Astrocyte of the hippocampus (primary cell): ENCODE measurements around the gene GALR3.
A peak's percentile ranks its signal among the peaks of the same experiment; 100 is the strongest.

Experiments
- DNase-seq: peaks from one replicate; pipeline ENCODE4 v3.0.0; 2011; ENCODE audit warnings: low read depth, low spot score

Gene GALR3

GRCh38 chr22:37822079-37822833 is 926 bp upstream of the GALR3 start:
- no peak for DNase-seq

DNA sequence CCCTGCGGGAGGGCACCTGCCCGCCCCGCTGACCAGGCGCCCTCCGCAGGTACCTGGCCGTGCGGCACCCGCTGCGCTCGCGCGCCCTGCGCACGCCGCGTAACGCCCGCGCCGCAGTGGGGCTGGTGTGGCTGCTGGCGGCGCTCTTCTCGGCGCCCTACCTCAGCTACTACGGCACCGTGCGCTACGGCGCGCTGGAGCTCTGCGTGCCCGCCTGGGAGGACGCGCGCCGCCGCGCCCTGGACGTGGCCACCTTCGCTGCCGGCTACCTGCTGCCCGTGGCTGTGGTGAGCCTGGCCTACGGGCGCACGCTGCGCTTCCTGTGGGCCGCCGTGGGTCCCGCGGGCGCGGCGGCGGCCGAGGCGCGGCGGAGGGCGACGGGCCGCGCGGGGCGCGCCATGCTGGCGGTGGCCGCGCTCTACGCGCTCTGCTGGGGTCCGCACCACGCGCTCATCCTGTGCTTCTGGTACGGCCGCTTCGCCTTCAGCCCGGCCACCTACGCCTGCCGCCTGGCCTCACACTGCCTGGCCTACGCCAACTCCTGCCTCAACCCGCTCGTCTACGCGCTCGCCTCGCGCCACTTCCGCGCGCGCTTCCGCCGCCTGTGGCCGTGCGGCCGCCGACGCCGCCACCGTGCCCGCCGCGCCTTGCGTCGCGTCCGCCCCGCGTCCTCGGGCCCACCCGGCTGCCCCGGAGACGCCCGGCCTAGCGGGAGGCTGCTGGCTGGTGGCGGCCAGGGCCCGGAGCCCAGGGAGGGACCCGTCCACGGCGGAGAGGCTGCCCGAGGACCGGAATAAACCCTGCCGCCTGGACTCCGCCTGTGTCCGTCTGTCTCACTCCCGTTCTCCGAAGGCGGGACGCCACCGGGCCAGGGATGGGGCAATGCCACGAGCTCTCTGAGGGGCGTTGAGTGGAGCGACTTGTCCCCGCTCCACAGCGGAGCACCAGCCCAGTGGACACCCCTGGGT is 1.8 kb downstream of the GALR3 start:
- peak; percentile 61 for DNase-seq

DNA sequence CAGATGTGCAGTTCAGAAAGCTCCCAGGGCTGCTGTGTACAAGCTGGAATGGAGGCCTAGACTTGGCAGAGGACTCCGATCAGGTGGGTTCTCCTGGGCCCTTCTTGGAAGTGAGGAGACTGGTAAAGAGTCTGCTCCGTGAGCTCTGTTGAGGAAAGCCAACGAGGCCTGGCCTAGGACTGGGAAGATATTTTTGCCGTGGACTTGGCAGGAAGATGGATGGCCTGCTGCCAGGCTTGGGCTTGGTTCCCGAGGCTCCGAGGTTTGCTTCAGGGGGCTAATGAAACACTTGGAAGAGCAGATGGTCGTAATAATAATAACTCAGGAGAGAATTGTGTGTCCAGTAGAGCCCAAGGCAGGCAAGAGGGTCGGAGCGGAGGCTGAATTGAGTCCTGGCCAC is 3.9 kb downstream of the GALR3 start:
- peak; percentile 63 for DNase-seq

DNA sequence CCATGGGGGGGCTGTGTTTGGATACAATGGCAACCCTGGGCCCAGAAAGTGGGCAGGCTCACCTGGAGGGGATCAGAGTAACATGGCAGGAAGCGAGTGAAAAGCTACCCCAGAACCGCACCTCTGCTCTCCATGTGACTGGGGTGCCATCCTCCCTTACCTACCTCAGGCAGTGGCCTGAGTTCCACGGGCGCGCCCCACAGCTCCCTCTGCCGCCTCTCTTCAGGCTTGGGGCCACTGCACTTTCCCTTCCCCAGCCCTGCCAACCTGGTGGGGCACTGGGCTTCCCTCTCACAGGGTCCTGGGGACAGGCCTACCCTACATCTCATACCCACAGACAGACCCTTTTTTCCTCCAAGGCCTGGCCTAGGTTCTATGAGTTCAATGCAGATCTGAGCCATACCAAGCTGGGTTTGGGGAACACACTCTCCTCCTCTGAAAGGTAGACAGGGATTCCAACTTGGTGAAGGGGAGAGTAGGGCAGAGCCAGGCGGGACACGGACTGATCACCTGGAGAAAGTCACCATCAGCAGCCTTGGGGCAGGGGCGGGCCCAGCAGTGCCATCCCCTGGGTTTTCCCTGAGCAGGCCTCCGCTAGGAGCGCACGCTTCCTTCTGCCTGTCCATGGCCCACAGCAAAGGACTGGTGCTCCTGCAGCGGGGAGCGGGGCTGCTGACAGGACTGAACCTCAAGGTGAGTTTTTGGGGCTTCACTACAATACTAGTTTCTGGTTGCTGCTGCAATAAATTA is 7.1 kb downstream of the GALR3 start:
- DNase-seq, result no peak

GRCh38 chr22:37831472-37831871 is 8.3 kb downstream of the GALR3 start:
- DNase-seq, result no peak

- no peak for DNase-seq
These were observed 9.1 kb downstream of the GALR3 start for GRCh38 chr22:37832022-37832857.

GRCh38 chr22:37842015-37842793 is 19.0 kb downstream of the GALR3 start:
- no peak for DNase-seq

DNA sequence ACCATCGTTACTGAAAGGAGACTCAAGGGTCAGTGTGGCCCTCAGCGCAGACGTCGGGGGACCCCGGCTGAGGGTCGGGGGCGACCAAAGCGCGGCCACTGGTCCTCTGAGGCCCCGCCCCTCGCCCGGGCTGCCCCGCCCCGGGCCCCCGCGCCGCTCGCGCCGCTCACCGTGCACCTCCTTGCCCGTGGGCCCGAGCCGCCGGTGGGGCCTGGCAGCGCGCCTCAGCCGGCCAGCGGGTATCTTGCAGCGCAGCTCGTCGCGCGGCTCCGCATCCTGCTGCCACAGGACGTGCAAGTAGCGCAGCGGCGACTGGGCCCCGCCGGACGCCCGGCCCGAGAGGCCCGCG is 20.5 kb downstream of the GALR3 start:
- no peak for DNase-seq

- no peak for DNase-seq
These were observed 21.7 kb downstream of the GALR3 start for GRCh38 chr22:37844904-37845329.

DNA sequence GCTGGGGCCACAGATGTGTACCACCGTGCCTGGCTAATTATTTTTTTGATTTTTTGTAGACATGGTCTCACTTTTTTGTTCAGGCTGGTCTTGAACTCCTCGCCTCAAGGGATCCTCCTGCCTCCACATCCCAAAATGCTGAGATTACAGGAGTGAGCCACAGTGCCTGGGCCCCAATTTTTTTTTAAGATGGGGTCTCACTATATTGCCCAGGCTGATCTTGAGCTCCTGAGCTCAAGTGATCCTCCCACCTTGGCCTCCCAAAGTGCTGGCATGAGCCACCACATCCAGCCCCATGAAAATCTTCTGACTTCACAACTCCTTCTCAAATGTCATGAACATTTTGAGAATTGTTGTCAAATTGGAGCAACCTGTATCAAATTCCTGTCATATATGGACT is 23.3 kb downstream of the GALR3 start:
- DNase-seq, result no peak

- peak; percentile 37 for DNase-seq
These were observed 25.5 kb downstream of the GALR3 start for GRCh38 chr22:37848587-37849088.

GRCh38 chr22:37849089-37849751 is 26.0 kb downstream of the GALR3 start, which contains the start of gene EIF3L:
EIF3L (plus strand) TSS chr22:37849419; CDS start chr22:37849450, 31 bp downstream.
- peak; percentile 95 for DNase-seq

GRCh38 chr22:37850801-37851200 is 27.6 kb downstream of the GALR3 start:
- no peak for DNase-seq

DNA sequence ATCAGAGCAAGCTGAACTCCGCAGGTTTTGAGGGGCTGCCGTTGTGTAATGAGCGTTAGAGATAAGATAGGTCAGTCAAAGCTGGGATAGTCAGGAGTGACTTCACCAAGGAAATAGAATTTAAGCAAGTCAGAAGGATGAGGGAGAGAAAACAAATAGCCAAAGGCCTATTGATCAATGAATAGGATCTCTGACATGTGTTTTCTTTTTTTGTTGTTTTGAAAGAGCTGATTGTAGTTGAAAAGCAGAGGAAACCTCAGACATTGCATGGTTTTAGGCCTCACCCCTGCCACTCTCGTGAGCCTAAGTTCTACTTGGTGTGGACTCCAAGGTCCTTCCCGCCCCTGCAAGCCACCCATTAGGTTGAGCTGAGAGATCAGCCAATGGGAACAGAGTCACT is 29.2 kb downstream of the GALR3 start:
- DNase-seq, result no peak

DNA sequence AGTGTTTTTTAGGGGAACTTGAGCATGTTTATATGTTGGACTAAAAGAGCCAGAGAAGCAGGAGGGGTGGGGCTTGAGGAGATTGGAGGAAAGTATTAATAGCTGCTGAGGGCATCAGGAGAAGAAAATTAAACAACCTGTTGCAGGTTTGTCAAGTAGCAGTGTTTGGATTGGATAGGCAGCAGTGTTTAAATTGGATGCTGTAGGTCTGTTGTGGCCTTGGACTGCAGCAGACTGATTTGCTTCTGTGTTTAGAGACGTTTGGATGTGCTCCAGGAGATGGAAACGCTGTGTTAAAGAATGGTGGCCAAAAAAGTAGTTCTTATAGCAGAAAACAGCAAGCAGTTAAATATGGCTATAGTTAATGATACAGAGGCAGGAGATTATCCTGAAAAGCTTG is 31.8 kb downstream of the GALR3 start:
- no peak for DNase-seq

DNA sequence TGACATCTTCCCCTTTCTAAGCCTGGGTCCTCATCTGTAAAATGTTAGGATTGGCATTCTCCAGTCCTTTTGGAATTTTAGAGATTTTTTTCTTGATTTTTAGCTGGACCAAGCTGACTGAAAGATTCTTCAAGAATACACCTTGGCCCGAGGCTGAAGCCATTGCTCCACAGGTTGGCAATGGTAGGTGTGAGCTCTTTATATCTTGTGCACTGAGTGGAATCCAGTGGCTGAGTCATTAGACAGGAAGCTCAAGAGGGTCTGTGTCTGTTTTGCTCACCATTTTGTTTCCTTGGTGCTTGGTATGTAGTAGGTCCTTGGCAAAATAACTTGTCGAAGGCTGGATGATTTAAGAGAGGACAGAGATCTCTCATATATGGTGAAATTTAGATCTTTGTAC is 32.3 kb downstream of the GALR3 start:
- no peak for DNase-seq

DNA sequence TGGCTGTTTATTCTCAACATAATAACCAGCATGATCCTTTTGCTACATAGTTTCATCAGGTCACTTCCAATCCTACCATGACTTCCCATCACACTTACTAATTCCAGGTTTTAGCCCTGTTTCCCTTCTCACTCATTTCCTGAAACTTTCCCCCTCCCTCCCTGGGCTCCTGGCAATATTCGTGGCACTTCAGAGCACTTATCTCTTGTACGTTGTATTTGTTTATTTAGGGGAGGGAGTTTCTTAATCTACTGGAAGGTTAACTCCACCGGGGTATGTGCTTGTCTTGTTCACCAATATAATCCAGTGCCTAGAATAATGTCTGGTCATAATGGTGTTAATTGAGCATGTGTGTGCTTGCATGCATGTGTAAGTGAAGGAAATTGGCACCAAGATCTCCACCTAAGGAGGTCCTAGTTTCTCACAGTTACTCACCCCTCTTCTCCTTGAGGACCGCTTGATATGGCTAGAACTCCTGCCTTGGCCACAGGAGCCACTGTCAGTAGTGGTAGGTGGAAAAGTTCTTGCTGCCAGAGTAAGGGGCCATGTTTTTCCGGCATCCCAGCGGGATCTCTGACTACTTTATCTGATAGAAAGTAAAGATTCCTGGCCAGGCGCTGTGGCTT is 37.7 kb downstream of the GALR3 start:
- DNase-seq, result no peak

DNA sequence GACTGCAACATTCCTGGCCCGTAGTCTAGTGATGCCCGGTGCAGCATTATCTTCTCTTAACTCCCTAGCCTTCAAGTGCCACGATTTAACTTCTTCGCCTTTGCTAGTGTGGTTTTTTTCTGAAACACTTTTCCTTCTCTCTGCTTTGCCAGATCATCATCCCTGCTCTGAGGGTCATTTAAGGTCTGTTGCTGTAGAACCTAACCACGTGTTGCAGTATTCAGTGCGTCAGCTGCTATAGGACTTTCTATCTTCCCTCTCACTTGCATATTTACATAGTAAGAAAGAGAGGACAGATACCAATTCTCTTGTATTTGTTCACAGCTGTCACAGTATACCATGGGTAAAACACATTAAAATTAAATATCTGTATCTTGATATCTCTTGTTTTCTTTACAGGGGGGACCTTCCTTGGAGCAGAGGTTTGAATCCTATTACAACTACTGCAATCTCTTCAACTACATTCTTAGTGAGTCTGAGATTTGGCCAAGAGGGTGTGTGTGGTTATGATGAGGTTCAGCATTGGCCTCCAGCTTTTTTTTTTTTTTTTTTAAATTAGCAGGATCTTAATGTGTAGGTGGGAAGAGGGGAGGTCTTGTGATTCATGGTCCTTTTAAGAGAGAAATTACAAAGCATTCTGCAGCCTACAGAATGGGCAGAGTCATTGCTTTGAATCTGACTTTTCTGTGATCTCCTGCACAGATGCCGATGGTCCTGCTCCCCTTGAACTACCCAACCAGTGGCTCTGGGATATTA is 39.6 kb downstream of the GALR3 start:
- DNase-seq, result peak; percentile 16
